WERI-Rb-1 (cell line): ENCODE results near the gene MYCN.
A peak's percentile ranks its signal among the peaks of the same experiment; 100 is the strongest.

Experiments used
- DNase-seq: peaks from one replicate; pipeline ENCODE4 v3.0.0-alpha.2; 2020
- H3K27ac ChIP-seq: fragments of 250-450 bp; sonication (Bioruptor Pico); 2 replicates; pipeline ENCODE4 v1.5.1; 2020; ENCODE audit warnings: mild to moderate bottlenecking, moderate library complexity
- H3K27me3 ChIP-seq: fragments of 250-450 bp; sonication (Bioruptor Pico); 2 replicates; pipeline ENCODE4 v1.5.1; 2021; ENCODE audit warnings: mild to moderate bottlenecking, low read depth, moderate library complexity; ENCODE audit not compliant: insufficient read depth, severe bottlenecking
- H3K36me3 ChIP-seq: fragments of 250-450 bp; sonication (Bioruptor Pico); 2 replicates; pipeline ENCODE4 v1.5.1; 2020; ENCODE audit warnings: mild to moderate bottlenecking, moderate library complexity
- H3K4me3 ChIP-seq: 2 replicates; pipeline ENCODE4 v1.5.1; 2011; ENCODE audit warnings: low read depth, mild to moderate bottlenecking, control low read depth, low read length
- H3K9me3 ChIP-seq: fragments of 250-450 bp; sonication (Bioruptor Pico); 2 replicates; pipeline ENCODE4 v1.5.1; 2021; ENCODE audit warnings: mild to moderate bottlenecking, moderate library complexity; ENCODE audit not compliant: severe bottlenecking
- CTCF ChIP-seq: IDR thresholded peaks from 2 replicates; pipeline ENCODE4 v1.5.1; 2011; ENCODE audit warnings: low read depth, mild to moderate bottlenecking, control low read depth, inconsistent platforms, low read length

The MYCN gene

DNA sequence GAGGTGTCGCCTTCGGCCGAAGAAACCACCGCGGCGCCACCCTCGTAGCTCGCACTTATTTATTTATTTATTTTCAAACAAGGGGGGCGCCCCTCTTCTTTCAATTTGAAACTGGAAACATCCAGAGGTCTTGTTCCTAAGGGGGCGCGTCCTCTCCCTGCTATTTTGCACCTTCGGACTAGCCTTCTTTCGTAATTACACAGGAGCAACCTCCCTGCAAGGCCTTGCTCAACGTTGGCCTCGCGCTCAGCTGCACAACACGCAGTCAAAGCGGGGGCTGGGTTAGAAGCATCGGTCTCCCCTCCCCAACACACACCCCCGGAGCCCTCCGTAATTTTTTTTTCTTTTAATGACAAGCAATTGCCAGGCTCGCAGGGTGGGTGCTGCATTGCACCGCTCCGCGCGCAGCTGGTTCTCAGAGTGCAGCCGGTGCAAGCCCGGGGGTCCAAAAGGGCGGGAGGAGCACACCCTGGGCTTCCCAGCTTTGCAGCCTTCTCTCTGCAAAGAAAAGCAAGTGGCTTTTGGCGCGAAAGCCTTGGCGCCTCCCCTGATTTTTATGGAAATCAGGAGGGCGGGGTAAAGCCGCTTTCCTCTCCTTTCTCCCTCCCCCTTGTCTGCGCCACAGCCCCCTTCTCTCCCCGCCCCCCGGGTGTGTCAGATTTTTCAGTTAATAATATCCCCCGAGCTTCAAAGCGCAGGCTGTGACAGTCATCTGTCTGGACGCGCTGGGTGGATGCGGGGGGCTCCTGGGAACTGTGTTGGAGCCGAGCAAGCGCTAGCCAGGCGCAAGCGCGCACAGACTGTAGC is at the start of gene MYCN:
Gene MYCN (plus strand): TSS at position 697 of the 807 bp plus-strand sequence. CDS start 1,515 bp downstream, outside the sequence.
- Histone ChIP-seq H3K36me3 (peaks cover 42% of the 10 kb centered on the region), H3K27me3 (no peaks in the 10 kb centered on the region), H3K9me3 (no peaks in the 10 kb centered on the region), H3K4me3 (peak within 1 kb of the TSS; percentile 67), H3K27ac (peak within 1 kb of the TSS; percentile 98)
- peak; percentile 99 for DNase-seq
- no peak for TF ChIP-seq CTCF

- Histone ChIP-seq H3K9me3 (no peaks in the 10 kb centered on the region), H3K36me3 (no peaks in the 10 kb centered on the region), H3K4me3 (no peak overlapping the region), H3K27ac (no peak overlapping the region), H3K27me3 (no peaks in the 10 kb centered on the region)
- no peak for TF ChIP-seq CTCF
- no peak for DNase-seq
These were observed 49.1 kb upstream of the MYCN start for GRCh38 chr2:15890936-15891905.

- no peaks in the 10 kb centered on the region for H3K9me3 ChIP-seq
- H3K36me3 ChIP-seq, result no peaks in the 10 kb centered on the region
- no peak for TF ChIP-seq CTCF
- H3K4me3 ChIP-seq, result no peak overlapping the region
- H3K27ac ChIP-seq, result no peak overlapping the region
- no peak for DNase-seq
- no peaks in the 10 kb centered on the region for H3K27me3 ChIP-seq
These were observed 48.0 kb upstream of the MYCN start for GRCh38 chr2:15892151-15892880.

DNA sequence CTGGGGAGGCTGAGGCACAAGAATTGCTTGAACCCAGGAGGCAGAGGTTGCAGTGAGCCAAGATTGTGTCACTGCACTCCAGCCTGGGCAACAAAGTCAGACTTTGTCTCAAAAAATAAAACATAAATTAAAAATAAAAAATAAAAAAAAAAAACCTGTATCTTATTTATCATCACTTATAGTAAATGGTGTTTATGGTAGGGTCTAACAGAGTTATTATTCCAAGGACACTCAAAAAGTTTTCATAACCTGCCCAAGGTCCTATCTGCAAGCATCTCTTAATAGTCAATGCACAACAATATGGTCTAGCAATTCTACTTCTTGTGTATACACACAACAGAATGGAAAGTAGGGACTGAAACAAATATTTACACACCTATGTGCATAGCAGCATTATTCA is 47.3 kb upstream of the MYCN start:
- no peak for TF ChIP-seq CTCF
- H3K4me3 ChIP-seq, result no peak overlapping the region
- no peak overlapping the region for H3K27ac ChIP-seq
- H3K9me3 ChIP-seq, result peaks cover 3% of the 10 kb centered on the region
- no peaks in the 10 kb centered on the region for H3K36me3 ChIP-seq
- no peak for DNase-seq
- no peaks in the 10 kb centered on the region for H3K27me3 ChIP-seq

DNA sequence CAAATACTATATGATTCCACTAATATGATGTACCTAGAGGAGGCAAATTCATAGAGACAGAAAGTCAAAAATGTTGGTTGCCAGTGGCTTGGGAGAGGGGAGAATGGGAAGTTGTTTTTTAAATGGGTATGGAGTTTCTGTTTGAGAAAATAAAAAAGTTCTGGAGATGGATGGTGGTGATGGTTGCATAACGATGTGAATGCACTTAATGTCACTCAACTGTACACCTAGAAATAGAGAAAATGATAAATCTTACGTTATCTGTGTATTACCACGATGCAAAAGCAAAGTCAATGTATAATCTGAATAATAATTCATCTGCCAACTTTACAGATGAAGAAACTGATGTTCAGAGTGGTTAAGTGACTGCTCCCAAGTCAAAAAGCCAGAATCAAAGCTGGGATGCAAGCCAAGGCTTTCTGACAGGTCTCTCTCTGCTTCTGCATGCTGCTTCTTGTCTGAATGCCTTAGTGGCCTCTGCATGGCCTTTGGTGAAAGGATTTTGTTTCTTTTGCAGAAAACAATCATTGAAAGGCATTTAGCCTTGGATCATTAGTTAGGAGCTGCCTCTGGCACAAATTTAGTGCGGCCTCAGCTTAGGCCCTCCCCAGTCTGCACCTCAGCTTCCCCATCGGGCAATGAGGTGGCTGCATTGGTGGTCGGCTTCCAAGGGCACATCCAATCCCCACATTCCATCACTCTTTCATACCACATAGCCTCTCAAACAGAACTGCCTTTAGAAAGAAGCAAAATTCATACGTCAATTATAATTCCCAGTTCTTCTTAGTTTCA is 46.5 kb upstream of the MYCN start:
- no peak for DNase-seq
- no peak overlapping the region for H3K27ac ChIP-seq
- H3K4me3 ChIP-seq, result no peak overlapping the region
- H3K36me3 ChIP-seq, result no peaks in the 10 kb centered on the region
- peaks cover 6% of the 10 kb centered on the region for H3K9me3 ChIP-seq
- no peak for TF ChIP-seq CTCF
- no peaks in the 10 kb centered on the region for H3K27me3 ChIP-seq
